K562 (cell line): ENCODE data around the gene PIK3R5.

Experiments used
- HDAC1 ChIP-seq, 2 experiments: fragments of 450-650 bp; IDR thresholded peaks; 2 replicates each; pipeline ENCODE4 v1.6.1; 2016 to 2017; ENCODE audit warnings: inconsistent platforms in 1 of 2, mild to moderate bottlenecking in 1 of 2, moderate library complexity in 1 of 2
- JUNB ChIP-seq: fragments of 450-650 bp; formaldehyde crosslinking; conservative IDR thresholded peaks from 2 replicates; pipeline ENCODE4 v1.4.0; 2020; ENCODE audit warnings: mild to moderate bottlenecking
- MAZ ChIP-seq, 2 experiments: fragments of 450-650 bp in 1 of 2; sonication (generic) in 1 of 2; formaldehyde crosslinking; IDR thresholded peaks in 1 of 2; conservative IDR thresholded peaks in 1 of 2; 2 replicates each; pipeline versions ENCODE4 v1.4.0 to v1.5.0; 2020; ENCODE audit warnings: mild to moderate bottlenecking in 1 of 2, missing genetic modification reagents in 1 of 2
- MXI1 ChIP-seq: IDR thresholded peaks from 2 replicates; pipeline ENCODE4 v1.6.1; 2011; ENCODE audit warnings: low read depth, mild to moderate bottlenecking, improper control_type of control experiment, low read length
- MYBL2 ChIP-seq, 2 experiments: fragments of 450-650 bp in 1 of 2; sonication (generic) in 1 of 2; formaldehyde crosslinking in 1 of 2; IDR thresholded peaks; 2 replicates each; pipeline versions ENCODE4 v1.6.1 to v1.8.1; 2017 to 2022; ENCODE audit warnings: borderline replicate concordance in 1 of 2, inconsistent platforms in 1 of 2, low read depth in 1 of 2, mild to moderate bottlenecking in 1 of 2, missing genetic modification reagents in 1 of 2, moderate library complexity in 1 of 2
- MYC ChIP-seq, 2 experiments: fragments of 250-450 bp in 1 of 2; sonication (Bioruptor Pico) in 1 of 2; IDR thresholded peaks; 2 replicates each; pipeline versions ENCODE4 v1.5.1 to v1.6.1; 2012 to 2021; ENCODE audit warnings: low read depth in 2 of 2, borderline replicate concordance in 1 of 2, improper control_type of control experiment in 1 of 2, low read length in 1 of 2, mild to moderate bottlenecking in 1 of 2, moderate library complexity in 1 of 2
- NFIC ChIP-seq: fragments of 450-650 bp; IDR thresholded peaks from 2 replicates; pipeline ENCODE4 v1.6.1; 2017; ENCODE audit warnings: mild to moderate bottlenecking, inconsistent platforms
- POLR2A ChIP-seq: fragments of 450-650 bp; conservative IDR thresholded peaks from 2 replicates; pipeline ENCODE4 v1.6.1; 2016
- SRSF1 ChIP-seq: fragments of 200-400 bp; formaldehyde crosslinking; IDR thresholded peaks from 2 replicates; pipeline ENCODE4 v1.6.1; 2017; ENCODE audit warnings: mild to moderate bottlenecking, low read depth, low read length, moderate library complexity
- ZNF395 ChIP-seq: fragments of 200-800 bp; sonication (Bioruptor generic); IDR thresholded peaks from 2 replicates; pipeline ENCODE4 v1.6.1; 2017; ENCODE audit warnings: missing genetic modification characterization, missing compliant biosample characterization
- ZNF444 ChIP-seq: fragments of 250-450 bp; sonication (Bioruptor Pico); IDR thresholded peaks from 2 replicates; pipeline ENCODE4 v1.4.0; 2020; ENCODE audit warnings: mild to moderate bottlenecking, moderate library complexity
- TF ChIP-seq, protein P1 (sequence below): fragments of 250-450 bp; sonication (Bioruptor Pico); IDR thresholded peaks from 2 replicates; pipeline ENCODE4 v1.8.0; 2021; ENCODE audit warnings: moderate library complexity, mild to moderate bottlenecking, inconsistent platforms

DNA sequence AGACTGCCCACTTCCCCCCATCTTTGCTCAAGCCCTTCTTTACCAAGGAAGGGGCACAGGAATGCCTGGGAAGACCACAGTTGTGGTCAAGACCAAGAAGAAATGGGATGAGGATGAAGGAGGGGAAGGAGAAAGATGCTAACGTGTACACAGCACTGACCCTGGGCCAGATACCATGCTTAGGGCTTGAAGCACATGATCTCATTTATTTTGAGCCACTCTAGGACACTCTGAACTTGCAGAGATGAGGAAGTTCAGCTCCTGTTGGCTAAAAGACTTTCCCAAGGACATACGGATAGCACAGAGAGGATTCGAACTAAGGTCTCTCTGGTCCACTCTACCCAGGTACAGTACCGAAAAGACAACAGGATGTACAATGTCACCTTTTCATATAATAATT is 42.6 kb downstream of the PIK3R5 start:
- TF ChIP-seq MYC (IDR thresholded peaks at IDR 0.05; ENCODE audit: low read depth, low read length) (no peak), MYC (CRISPR knock-in tag; IDR thresholded peaks at IDR 0.05; ENCODE audit: borderline replicate concordance, low read depth) (no peak), MYBL2 (IDR thresholded peaks at IDR 0.05; ENCODE audit: low read depth) (no peak), MYBL2 (CRISPR knock-in tag; IDR thresholded peaks at IDR 0.05; ENCODE audit: borderline replicate concordance) (no peak), JUNB (CRISPR knock-in tag) (no peak), SRSF1 (no peak), MAZ (CRISPR knock-in tag; conservative IDR thresholded peaks at IDR 0.05 in 1 of 2, IDR thresholded peaks at IDR 0.05 in 1 of 2) (no peak), NFIC (no peak), ZNF444 (CRISPR knock-in tag) (no peak), POLR2A (no peak), ZNF395 (no peak), MXI1 (no peak), HDAC1 (IDR thresholded peaks at IDR 0.05) (no peak)
- TF ChIP-seq, protein P1, sequence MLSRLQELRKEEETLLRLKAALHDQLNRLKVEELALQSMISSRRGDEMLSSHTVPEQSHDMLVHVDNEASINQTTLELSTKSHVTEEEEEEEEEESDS (CRISPR knock-in tag), result no peak
